ENCODE measurements around the gene SNX11.

SNX11 gene

DNA sequence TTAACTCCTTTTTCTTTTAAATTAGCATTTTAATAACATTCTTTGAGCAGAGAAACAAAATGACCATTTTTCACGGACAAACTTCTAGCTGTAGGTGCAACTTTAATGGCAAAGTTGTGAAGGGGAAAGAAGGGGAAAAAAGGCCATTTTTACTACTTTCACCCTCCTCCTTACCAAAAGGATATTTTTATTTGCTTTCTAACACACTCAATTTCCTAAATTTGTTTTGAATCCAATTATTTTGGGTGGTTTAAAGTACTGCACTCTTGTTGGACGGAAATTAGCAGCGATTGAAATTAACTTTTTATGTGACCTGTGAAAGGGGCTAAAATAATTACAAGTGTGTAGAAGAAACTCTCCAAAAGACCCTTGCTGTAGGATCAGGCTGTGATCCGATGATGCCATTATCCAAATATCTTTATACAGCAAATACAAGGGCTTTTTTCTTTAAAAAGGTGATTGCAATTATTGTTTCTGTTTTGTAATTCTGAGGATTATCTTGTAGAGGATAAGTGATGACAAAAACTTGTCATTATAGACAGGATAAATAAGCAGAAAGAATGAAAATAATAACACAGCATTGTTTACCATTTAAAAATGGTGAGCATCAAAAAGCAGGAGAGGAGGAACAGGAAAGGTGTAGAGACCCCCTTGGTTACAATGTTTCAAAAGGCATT lies 42.4 kb downstream of the SNX11 start:
- Histone ChIP-seq H3K27me3 (ENCODE audit: insufficient read depth, low read length) (peaks cover 91% of the 10 kb centered on the region), H3K4me1 (ENCODE audit: control insufficient read depth, insufficient read depth, low read length, unreplicated experiment) (no peaks in the 10 kb centered on the region), H3K36me3 (ENCODE audit: insufficient read depth, low read length) (no peaks in the 10 kb centered on the region), H3K79me2 (ENCODE audit: control insufficient read depth, insufficient read depth, low read length, unreplicated experiment) (no peaks in the 10 kb centered on the region), H2AFZ (ENCODE audit: low read length, unreplicated experiment) (no peak overlapping the region), H3K4me3 (ENCODE audit: low read depth, low read length) (no peak overlapping the region), H3K27ac (ENCODE audit: low read depth, low read length) (no peak overlapping the region)

DNA sequence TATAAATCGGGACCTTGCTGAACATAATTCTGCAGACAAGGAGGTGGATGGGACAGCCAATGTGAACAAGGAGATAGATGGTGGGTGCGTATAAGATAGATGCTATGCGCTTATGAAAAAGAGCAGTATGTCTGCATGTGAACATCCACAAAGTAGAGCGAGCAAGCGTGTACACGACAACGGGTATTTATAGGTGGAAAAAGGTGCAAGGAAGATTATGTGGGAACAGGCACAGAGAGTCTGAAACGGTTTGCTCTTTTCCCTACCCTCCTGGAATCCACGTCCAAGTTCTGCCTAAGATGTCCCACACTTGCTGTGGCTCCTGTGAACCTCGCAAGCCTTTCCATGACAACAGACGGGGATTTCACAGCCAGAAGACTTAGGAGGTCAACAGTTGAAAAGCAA lies 43.0 kb downstream of the SNX11 start:
- Histone ChIP-seq H3K79me2 (ENCODE audit: control insufficient read depth, insufficient read depth, low read length, unreplicated experiment) (no peaks in the 10 kb centered on the region), H3K36me3 (ENCODE audit: insufficient read depth, low read length) (no peaks in the 10 kb centered on the region), H2AFZ (ENCODE audit: low read length, unreplicated experiment) (no peak overlapping the region), H3K4me1 (ENCODE audit: control insufficient read depth, insufficient read depth, low read length, unreplicated experiment) (no peaks in the 10 kb centered on the region), H3K4me3 (ENCODE audit: low read depth, low read length) (no peak overlapping the region), H3K27ac (ENCODE audit: low read depth, low read length) (no peak overlapping the region), H3K27me3 (ENCODE audit: insufficient read depth, low read length) (peaks cover 88% of the 10 kb centered on the region)

DNA sequence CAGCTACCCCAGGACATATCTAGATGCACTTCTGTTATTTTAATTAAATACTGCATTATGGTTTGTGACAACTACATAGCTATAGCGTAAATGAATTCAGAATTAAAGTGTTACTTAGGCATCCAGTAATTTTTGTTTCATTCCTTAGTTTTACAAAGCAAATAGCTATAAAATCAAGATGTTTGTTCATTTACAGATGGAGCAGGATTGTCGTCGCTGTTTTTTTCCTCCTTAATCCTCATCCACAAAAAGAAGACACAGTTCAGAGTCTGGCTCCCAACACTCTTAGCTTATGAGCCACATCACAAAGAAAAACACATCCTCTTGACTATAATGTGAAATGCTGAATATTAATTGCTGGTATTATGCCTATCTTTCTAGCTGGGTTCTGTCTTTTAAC lies 43.7 kb downstream of the SNX11 start:
- no peak overlapping the region for H2AFZ ChIP-seq (ENCODE audit: low read length, unreplicated experiment)
- no peak overlapping the region for H3K4me3 ChIP-seq (ENCODE audit: low read depth, low read length)
- H3K4me1 ChIP-seq (ENCODE audit: control insufficient read depth, insufficient read depth, low read length, unreplicated experiment), result no peaks in the 10 kb centered on the region
- no peaks in the 10 kb centered on the region for H3K36me3 ChIP-seq (ENCODE audit: insufficient read depth, low read length)
- H3K79me2 ChIP-seq (ENCODE audit: control insufficient read depth, insufficient read depth, low read length, unreplicated experiment), result no peaks in the 10 kb centered on the region
- no peak overlapping the region for H3K27ac ChIP-seq (ENCODE audit: low read depth, low read length)
- H3K27me3 ChIP-seq (ENCODE audit: insufficient read depth, low read length), result peaks cover 87% of the 10 kb centered on the region

DNA sequence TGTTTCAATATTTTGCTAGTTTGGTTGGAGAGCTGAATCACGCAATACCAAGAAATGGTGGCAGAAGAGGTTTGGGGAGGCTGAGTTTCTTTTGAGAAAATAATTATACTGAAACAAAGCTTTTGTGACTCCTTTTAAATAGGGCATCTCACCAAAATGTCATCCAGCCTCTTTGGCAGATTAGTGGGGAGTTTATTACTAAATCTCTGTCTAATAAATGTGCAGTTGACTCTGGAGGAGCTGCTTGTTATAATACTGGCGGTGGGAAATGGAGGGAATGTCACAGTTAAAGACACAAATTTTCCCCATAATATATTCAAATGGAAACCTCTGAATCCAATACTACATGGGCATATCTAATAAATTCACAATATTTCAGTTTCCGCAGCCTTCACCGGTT lies 44.7 kb downstream of the SNX11 start:
- peaks cover 80% of the 10 kb centered on the region for H3K27me3 ChIP-seq (ENCODE audit: insufficient read depth, low read length)
- no peak overlapping the region for H3K27ac ChIP-seq (ENCODE audit: low read depth, low read length)
- no peak overlapping the region for H2AFZ ChIP-seq (ENCODE audit: low read length, unreplicated experiment)
- H3K4me1 ChIP-seq (ENCODE audit: control insufficient read depth, insufficient read depth, low read length, unreplicated experiment), result no peaks in the 10 kb centered on the region
- no peak overlapping the region for H3K4me3 ChIP-seq (ENCODE audit: low read depth, low read length)
- H3K36me3 ChIP-seq (ENCODE audit: insufficient read depth, low read length), result no peaks in the 10 kb centered on the region
- no peaks in the 10 kb centered on the region for H3K79me2 ChIP-seq (ENCODE audit: control insufficient read depth, insufficient read depth, low read length, unreplicated experiment)

DNA sequence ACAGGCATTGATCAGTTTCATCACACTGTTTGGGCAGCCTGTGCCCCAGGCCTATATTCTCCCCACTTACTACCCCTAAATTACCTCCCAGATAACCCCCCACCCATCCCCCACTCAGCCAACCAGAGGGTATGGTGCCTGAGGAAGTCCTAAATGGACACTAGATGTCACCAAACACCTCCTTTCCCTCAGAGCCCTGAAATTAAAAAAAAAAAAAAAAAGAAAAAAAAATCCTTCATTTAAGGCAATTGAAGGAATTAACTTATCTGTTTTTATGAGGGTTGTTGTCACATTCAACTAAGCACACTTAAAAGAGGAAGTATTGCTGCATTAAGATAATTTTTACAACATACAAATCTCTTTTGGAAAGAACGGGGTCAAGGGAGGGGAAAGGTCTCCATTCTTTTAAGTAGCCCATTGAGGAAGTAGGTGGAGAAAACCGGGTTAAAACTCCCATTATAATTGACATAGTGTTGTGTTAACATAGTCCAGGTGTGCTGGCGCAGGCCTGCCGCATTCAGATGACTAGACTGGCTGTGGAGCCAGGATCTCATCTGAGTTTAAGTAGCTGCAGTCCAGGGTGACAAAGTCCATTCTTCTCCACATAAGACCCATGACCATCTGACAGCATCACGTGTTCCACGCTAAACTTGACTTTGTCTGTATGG lies 46.3 kb downstream of the SNX11 start:
- no peak overlapping the region for H3K27ac ChIP-seq (ENCODE audit: low read depth, low read length)

DNA sequence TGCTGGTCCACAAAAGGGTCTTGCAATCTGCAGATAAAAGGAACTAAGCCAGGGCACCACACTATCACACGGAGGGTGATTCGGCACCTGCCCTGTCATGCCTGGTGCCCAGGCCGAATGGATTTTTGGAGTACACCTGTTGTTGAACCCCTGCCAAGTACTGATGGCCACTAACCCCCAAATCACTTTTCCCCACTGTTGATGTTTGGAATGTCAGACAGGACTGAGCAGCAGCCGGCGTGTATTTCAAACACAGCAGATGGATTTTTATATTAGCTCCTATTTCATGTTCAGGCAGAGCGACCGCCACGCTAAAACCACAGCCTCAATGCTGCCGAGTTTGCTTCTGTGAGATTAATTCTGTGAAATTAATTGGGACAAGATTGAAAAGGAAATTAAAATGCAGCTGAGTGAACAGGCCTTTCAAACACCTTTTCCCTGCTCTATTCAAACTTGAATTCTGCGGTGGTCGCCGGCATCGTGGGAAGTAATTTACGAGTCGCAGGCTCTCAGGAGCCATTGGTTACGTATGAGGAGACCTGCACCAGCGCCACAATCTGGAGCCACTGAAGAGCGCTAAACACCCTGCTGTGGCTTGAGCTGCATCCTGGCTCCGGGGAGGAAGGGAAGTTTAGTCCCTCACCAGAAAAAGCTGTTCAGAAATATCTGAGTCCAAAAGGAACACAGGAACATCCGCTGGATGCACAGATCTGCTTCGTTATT lies 48.5 kb downstream of the SNX11 start:
- Histone ChIP-seq H3K27me3 (ENCODE audit: insufficient read depth, low read length) (peaks cover 43% of the 10 kb centered on the region), H3K4me3 (ENCODE audit: low read depth, low read length) (no peak overlapping the region), H3K79me2 (ENCODE audit: control insufficient read depth, insufficient read depth, low read length, unreplicated experiment) (no peaks in the 10 kb centered on the region)

More for the DNA sequence above, 46.3 kb downstream of the SNX11 start:
- Histone ChIP-seq H3K4me1 (ENCODE audit: control insufficient read depth, insufficient read depth, low read length, unreplicated experiment) (no peaks in the 10 kb centered on the region), H3K79me2 (ENCODE audit: control insufficient read depth, insufficient read depth, low read length, unreplicated experiment) (no peaks in the 10 kb centered on the region), H3K36me3 (ENCODE audit: insufficient read depth, low read length) (no peaks in the 10 kb centered on the region), H2AFZ (ENCODE audit: low read length, unreplicated experiment) (no peak overlapping the region), H3K27me3 (ENCODE audit: insufficient read depth, low read length) (peaks cover 65% of the 10 kb centered on the region), H3K4me3 (ENCODE audit: low read depth, low read length) (no peak overlapping the region)

DNA sequence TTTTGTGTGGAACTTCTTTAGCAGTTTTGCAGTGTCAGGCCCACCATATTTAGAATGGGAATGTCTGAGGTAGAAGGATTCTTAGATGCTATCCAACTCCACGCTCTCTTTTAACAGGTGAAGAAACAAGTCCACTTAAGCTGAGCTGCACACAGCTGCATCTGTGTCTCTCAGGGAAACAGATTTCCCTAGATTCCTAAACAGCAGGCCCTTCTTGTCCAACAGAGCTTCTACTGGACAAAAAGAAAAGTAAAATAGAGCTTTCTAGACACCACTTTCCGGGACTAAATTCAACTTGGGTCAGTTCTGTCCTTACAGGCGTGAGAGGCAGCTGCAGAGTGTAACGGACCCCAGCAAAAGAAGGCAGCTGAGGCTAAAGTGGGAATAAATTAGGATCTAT lies 51.7 kb downstream of the SNX11 start:
- no peak overlapping the region for H3K27ac ChIP-seq (ENCODE audit: low read depth, low read length)
- H3K4me1 ChIP-seq (ENCODE audit: control insufficient read depth, insufficient read depth, low read length, unreplicated experiment), result no peaks in the 10 kb centered on the region
- peaks cover 15% of the 10 kb centered on the region for H3K27me3 ChIP-seq (ENCODE audit: insufficient read depth, low read length)
- no peaks in the 10 kb centered on the region for H3K79me2 ChIP-seq (ENCODE audit: control insufficient read depth, insufficient read depth, low read length, unreplicated experiment)
- H2AFZ ChIP-seq (ENCODE audit: low read length, unreplicated experiment), result peak overlapping the region; percentile 18
- H3K36me3 ChIP-seq (ENCODE audit: insufficient read depth, low read length), result no peaks in the 10 kb centered on the region
- H3K4me3 ChIP-seq (ENCODE audit: low read depth, low read length), result no peak overlapping the region

More for the DNA sequence above, 48.5 kb downstream of the SNX11 start:
- H3K4me1 ChIP-seq (ENCODE audit: control insufficient read depth, insufficient read depth, low read length, unreplicated experiment), result no peaks in the 10 kb centered on the region
- no peaks in the 10 kb centered on the region for H3K36me3 ChIP-seq (ENCODE audit: insufficient read depth, low read length)
- H2AFZ ChIP-seq (ENCODE audit: low read length, unreplicated experiment), result no peak overlapping the region
- H3K27ac ChIP-seq (ENCODE audit: low read depth, low read length), result no peak overlapping the region

DNA sequence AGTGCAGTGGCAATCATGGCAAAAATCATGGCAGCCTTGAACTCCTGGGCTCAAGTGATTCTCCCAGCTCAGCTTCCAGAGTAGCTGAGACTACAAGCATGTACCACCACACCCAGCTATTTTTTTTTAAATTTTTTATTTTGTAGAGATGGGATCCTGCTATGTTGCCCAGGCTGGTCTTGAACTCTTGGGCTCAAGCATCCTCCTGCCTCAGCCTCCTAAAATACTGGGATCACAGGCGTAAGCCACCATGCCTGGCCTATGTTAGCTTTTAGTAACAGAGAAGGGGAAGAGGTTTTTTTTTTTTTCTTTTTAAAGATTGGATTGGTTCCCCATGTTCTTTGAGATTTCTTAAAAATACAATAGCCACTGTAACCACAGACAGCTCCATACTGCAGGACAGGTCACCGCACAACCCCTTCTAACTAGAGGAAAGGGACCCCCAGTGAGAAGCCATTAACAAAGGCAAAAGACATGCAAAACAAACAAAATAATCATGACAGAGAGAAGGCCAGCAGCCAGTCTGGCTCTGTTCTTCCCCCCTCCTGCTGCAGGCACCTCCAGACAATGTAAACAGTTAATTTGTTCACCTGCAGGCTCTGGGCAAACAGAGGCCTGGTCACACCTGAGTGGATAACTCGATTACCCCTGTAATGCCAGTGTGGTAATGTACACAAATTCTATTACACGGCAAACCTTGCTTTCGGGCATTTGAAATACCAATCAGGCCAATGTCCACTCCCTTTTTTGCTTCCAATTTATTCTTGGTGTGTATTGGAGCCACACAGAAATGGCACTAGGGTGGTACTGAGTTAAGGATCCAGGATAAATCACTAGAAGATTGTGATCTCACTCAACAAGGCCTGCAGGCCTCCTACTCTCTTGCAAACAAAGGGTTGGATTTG lies 52.9 kb downstream of the SNX11 start:
- H3K27me3 ChIP-seq (ENCODE audit: insufficient read depth, low read length), result peaks cover 15% of the 10 kb centered on the region
- H2AFZ ChIP-seq (ENCODE audit: low read length, unreplicated experiment), result no peak overlapping the region
- no peaks in the 10 kb centered on the region for H3K4me1 ChIP-seq (ENCODE audit: control insufficient read depth, insufficient read depth, low read length, unreplicated experiment)
- no peaks in the 10 kb centered on the region for H3K36me3 ChIP-seq (ENCODE audit: insufficient read depth, low read length)
- H3K27ac ChIP-seq (ENCODE audit: low read depth, low read length), result no peak overlapping the region
- H3K4me3 ChIP-seq (ENCODE audit: low read depth, low read length), result no peak overlapping the region
- no peaks in the 10 kb centered on the region for H3K79me2 ChIP-seq (ENCODE audit: control insufficient read depth, insufficient read depth, low read length, unreplicated experiment)

DNA sequence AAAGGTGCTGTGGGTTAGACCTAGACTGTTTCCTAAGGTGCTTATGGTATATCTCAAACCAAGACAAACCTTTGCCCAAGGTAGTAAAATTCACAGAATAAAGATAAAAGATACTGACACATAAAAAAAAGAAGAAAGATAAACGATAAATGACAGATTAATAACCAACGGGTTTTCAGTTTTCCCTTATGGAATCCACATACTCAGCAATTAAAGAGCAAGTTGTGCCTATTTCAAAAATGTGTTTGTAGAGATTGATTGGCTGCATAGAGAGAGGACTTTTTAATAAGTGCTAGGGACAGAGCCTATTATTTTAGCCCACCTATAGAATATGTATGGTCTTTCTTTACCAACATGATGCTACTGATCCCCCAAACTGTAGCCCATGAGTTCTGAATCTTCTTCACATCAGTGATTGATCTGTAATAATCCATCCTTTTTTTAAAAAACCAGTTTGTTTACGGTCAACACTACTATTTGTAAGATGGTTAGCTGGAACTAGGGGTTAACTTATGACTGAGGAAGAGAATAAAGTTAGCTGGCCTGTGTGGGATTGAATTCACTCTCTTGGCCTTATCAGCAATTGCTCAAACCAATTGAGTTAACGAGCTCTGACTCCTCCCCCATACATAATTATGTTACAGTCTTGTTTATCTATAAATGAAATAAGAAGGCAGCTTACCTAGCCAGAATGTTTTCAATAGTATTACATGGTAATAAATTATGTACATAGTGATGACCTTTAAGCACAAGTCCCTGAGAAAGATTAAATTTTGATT lies 53.8 kb downstream of the SNX11 start:
- Histone ChIP-seq H2AFZ (ENCODE audit: low read length, unreplicated experiment) (no peak overlapping the region), H3K27ac (ENCODE audit: low read depth, low read length) (no peak overlapping the region), H3K36me3 (ENCODE audit: insufficient read depth, low read length) (no peaks in the 10 kb centered on the region), H3K27me3 (ENCODE audit: insufficient read depth, low read length) (peaks cover 19% of the 10 kb centered on the region), H3K4me1 (ENCODE audit: control insufficient read depth, insufficient read depth, low read length, unreplicated experiment) (no peaks in the 10 kb centered on the region), H3K4me3 (ENCODE audit: low read depth, low read length) (no peak overlapping the region), H3K79me2 (ENCODE audit: control insufficient read depth, insufficient read depth, low read length, unreplicated experiment) (no peaks in the 10 kb centered on the region)
